HG02840 (cell line): ENCODE results near the gene SWAP70.
A peak's percentile ranks its signal among the peaks of the same experiment; 100 is the strongest.

Experiments used
- ATAC-seq: cut with Tn5 transposase; IDR thresholded peaks from one replicate; pipeline ENCODE4 v1.9.1; 2021; ENCODE audit warnings: mild to moderate bottlenecking, moderate library complexity, moderate number of reproducible peaks; ENCODE audit not compliant: unreplicated experiment, low FRiP score

SWAP70 gene

GRCh38 chr11:9651481-9651880 is 12.4 kb upstream of the SWAP70 start:
- no peak for ATAC-seq

- ATAC-seq: no peak
Measured at GRCh38 chr11:9651899-9652748, 11.8 kb upstream of the SWAP70 start.

GRCh38 chr11:9653871-9654270 is 10.0 kb upstream of the SWAP70 start:
- no peak for ATAC-seq

GRCh38 chr11:9656864-9657263 is 7.0 kb upstream of the SWAP70 start:
- ATAC-seq: no peak

- ATAC-seq: no peak
Measured at GRCh38 chr11:9657531-9657930, 6.3 kb upstream of the SWAP70 start.

- ATAC-seq: no peak
Measured at GRCh38 chr11:9660886-9661285, 3.0 kb upstream of the SWAP70 start.

- no peak for ATAC-seq
Measured at GRCh38 chr11:9662273-9662672, 1.6 kb upstream of the SWAP70 start.

GRCh38 chr11:9664276-9665171 is 647 bp downstream of the SWAP70 start:
- ATAC-seq: peak; percentile 36

GRCh38 chr11:9665749-9666148 is 1.9 kb downstream of the SWAP70 start:
- no peak for ATAC-seq

GRCh38 chr11:9669954-9670353 is 6.1 kb downstream of the SWAP70 start:
- no peak for ATAC-seq

GRCh38 chr11:9672288-9672916 is 8.5 kb downstream of the SWAP70 start:
- ATAC-seq: no peak

GRCh38 chr11:9672918-9673317 is 9.0 kb downstream of the SWAP70 start:
- ATAC-seq: no peak

GRCh38 chr11:9675691-9676090 is 11.8 kb downstream of the SWAP70 start:
- ATAC-seq: no peak

- ATAC-seq: no peak
Measured at GRCh38 chr11:9677951-9678350, 14.1 kb downstream of the SWAP70 start.

- ATAC-seq: no peak
Measured at GRCh38 chr11:9678576-9678975, 14.7 kb downstream of the SWAP70 start.

- ATAC-seq: no peak
Measured at GRCh38 chr11:9680028-9680427, 16.2 kb downstream of the SWAP70 start.

GRCh38 chr11:9681583-9682372 is 17.9 kb downstream of the SWAP70 start:
- ATAC-seq: no peak

GRCh38 chr11:9687711-9688477 is 24.0 kb downstream of the SWAP70 start:
- no peak for ATAC-seq

- peak; percentile 62 for ATAC-seq
Measured at GRCh38 chr11:9688716-9689511, 25.0 kb downstream of the SWAP70 start.
